Activated B cell treated with CpG ODN at 0.5 μM for 24 hours (primary cell): Measurements from ENCODE around the gene IVNS1ABP. TPM values are rescaled to one million over a fixed set of nuclear protein-coding genes. Genes with fewer than 3 reads are reported as not detected.

ENCODE experiments used
- ATAC-seq: fragments of 200-7000 bp; cut with Tn5 transposase; one replicate; pipeline ENCODE4 v1.10.0; 2021; ENCODE audit warnings: low read depth, mild to moderate bottlenecking, moderate library complexity
- CTCF ChIA-PET: fragments of 350-600 bp; sonication (Branson Sonifier 250); formaldehyde crosslinking; loops from one replicate; lab custom pipeline; 2021; ENCODE audit warnings: antibody characterized with exemption; lab: Charles Lee
- POLR2A ChIA-PET: fragments of 350-600 bp; sonication (Branson Sonifier 250); formaldehyde crosslinking; loops from one replicate; lab custom pipeline; 2021; ENCODE audit warnings: antibody characterized with exemption; lab: Charles Lee
- DNase-seq: peaks from one replicate; pipeline ENCODE4 v3.0.0; 2022
- H3K27ac Mint-ChIP-seq: one replicate; pipeline ENCODE4 v1.8.0; 2020; ENCODE audit warnings: mixed read lengths
- H3K27me3 Mint-ChIP-seq: one replicate; pipeline ENCODE4 v1.8.0; 2021; ENCODE audit warnings: mixed read lengths
- H3K36me3 Mint-ChIP-seq: one replicate; pipeline ENCODE4 v1.8.0; 2021; ENCODE audit warnings: low read depth, mixed read lengths
- H3K4me1 Mint-ChIP-seq: one replicate; pipeline ENCODE4 v1.8.0; 2021; ENCODE audit warnings: mixed read lengths
- H3K4me3 Mint-ChIP-seq: one replicate; pipeline ENCODE4 v1.8.0; 2020; ENCODE audit warnings: mild to moderate bottlenecking, mixed read lengths
- H3K9me3 Mint-ChIP-seq: one replicate; pipeline ENCODE4 v1.8.0; 2020; ENCODE audit warnings: mixed read lengths
- intact Hi-C: fragments of 100-400 bp; cut with micrococcal nuclease; formaldehyde crosslinking; loops from one replicate; pipeline ENCODE4 v1.15.1; 2024
- total RNA-seq: library from RNA; stranded (reverse); gene quantifications from 2 replicates; pipeline ENCODE4 v1.2.3, GENCODE V29; 2022
- TF ChIP-seq, protein P1 (sequence below): fragments of 200-600 bp; IDR thresholded peaks from one replicate; pipeline ENCODE4 v1.8.0; 2022; ENCODE audit warnings: antibody characterized with exemption, mild to moderate bottlenecking

IVNS1ABP gene
- total RNA-seq, 1 donor from 2014 or later = 149 TPM

DNA sequence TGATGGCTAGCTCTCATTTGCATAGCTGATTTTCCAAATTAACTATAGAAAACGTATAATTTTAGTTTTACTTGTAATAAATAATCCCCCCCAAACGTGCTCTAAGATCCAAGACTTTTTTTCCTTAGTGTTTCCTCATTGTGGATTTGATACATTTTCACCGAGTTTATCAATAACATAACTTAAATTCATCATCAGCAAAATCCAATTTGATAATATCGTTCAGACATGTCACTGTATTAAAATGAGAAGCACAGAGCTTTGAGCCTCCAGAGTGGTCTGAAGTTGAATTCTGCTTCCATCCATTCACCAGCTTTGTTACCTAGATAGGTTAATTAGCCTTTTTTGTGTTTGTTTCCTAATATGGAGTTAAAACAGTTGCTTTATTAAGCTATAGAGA is 51.7 kb downstream of the IVNS1ABP start:
- no peaks in the 10 kb centered on the region for H3K36me3 Mint-ChIP-seq
- intact Hi-C loops = no loop called here
- ATAC-seq (no peak), DNase-seq (no peak)
- H3K27me3 Mint-ChIP-seq = no peaks in the 10 kb centered on the region
- H3K27ac Mint-ChIP-seq = no peak overlapping the region
- no peaks in the 10 kb centered on the region for H3K9me3 Mint-ChIP-seq
- H3K4me1 Mint-ChIP-seq = no peaks in the 10 kb centered on the region
- TF ChIP-seq, protein P1, sequence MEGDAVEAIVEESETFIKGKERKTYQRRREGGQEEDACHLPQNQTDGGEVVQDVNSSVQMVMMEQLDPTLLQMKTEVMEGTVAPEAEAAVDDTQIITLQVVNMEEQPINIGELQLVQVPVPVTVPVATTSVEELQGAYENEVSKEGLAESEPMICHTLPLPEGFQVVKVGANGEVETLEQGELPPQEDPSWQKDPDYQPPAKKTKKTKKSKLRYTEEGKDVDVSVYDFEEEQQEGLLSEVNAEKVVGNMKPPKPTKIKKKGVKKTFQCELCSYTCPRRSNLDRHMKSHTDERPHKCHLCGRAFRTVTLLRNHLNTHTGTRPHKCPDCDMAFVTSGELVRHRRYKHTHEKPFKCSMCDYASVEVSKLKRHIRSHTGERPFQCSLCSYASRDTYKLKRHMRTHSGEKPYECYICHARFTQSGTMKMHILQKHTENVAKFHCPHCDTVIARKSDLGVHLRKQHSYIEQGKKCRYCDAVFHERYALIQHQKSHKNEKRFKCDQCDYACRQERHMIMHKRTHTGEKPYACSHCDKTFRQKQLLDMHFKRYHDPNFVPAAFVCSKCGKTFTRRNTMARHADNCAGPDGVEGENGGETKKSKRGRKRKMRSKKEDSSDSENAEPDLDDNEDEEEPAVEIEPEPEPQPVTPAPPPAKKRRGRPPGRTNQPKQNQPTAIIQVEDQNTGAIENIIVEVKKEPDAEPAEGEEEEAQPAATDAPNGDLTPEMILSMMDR = no peak
- POLR2A ChIA-PET = no interaction called here
- CTCF ChIA-PET = interaction anchor here (1.0 to 1.4 kb wide), 3 partner anchors 27 to 405 kb away, joined by 3 to 5 read pairs (median 4); no protein-coding TSS in a partner anchor
- H3K4me3 Mint-ChIP-seq = no peak overlapping the region

DNA sequence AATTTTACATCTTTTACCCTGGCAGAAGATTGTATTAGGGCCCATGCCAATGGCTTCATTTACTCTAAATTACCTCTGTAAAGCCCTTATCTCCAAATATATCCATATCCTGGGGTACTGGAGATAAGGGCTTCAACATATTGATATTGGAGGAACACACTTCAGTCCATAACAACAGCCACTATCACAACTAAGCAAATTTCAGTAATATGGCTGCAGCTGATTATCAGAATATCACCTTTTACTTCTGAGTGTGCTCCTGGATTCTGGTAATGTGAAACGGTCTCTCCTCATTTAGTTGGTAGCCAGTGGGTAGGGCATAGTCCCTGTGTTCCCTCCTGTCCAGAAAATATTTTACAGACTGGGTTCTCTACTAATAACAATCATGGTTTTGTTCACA is 53.3 kb downstream of the IVNS1ABP start:
- ChIA-PET CTCF (no interaction called here), POLR2A (no interaction called here)
- Mint-ChIP-seq H3K27ac (no peak overlapping the region), H3K4me1 (no peaks in the 10 kb centered on the region), H3K27me3 (no peaks in the 10 kb centered on the region), H3K9me3 (no peaks in the 10 kb centered on the region), H3K36me3 (no peaks in the 10 kb centered on the region), H3K4me3 (no peak overlapping the region)
- intact Hi-C loops = no loop called here
- TF ChIP-seq, protein P1 = no peak
- no peak for DNase-seq
- no peak for ATAC-seq

DNA sequence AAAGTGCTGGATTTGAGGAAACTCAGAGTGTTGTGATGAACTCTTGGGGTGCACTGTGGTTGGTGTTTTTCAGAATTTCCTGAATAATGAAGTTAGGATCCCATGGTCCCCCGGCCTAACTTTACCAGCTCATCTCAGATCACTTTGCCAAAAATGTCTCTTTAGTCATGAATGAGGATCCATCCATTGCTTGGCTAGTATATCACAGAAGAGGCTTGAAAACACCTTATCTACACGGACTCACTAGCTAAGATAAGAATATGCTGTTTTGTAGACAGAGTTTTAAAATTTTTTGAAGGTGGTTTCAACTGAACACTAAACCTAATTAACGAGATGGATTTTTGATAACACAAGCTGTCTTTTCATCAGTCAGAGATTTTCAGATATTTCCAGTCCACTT is 53.8 kb downstream of the IVNS1ABP start:
- TF ChIP-seq, protein P1 = no peak
- POLR2A ChIA-PET = no interaction called here
- CTCF ChIA-PET = no interaction called here

DNA sequence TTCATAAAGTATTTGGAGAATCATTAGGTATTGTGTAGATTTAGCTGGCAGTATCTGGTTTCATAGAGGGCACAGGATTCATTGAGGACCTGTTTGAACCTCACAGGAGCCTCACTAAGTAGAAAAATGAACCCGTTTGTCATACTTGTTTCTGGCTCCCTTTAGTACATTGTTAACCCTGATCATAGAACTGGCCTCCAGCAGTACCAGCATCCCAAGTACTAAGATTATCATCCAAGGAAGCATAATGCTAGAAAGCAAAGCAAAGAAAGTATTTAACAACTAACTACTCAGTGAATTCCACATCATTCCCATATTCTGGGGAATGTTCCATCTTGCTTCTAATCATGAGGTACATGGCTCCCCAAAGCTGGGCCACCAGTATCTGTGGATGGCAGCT is 54.9 kb downstream of the IVNS1ABP start:
- intact Hi-C loops = no loop called here
- ATAC-seq = no peak

More for the DNA sequence above, 53.8 kb downstream of the IVNS1ABP start:
- DNase-seq = no peak
- no peaks in the 10 kb centered on the region for H3K36me3 Mint-ChIP-seq
- no peaks in the 10 kb centered on the region for H3K4me1 Mint-ChIP-seq
- no peak overlapping the region for H3K4me3 Mint-ChIP-seq
- ATAC-seq = no peak
- H3K27ac Mint-ChIP-seq = no peak overlapping the region
- H3K27me3 Mint-ChIP-seq = no peaks in the 10 kb centered on the region
- no peaks in the 10 kb centered on the region for H3K9me3 Mint-ChIP-seq
- intact Hi-C loops = no loop called here

DNA sequence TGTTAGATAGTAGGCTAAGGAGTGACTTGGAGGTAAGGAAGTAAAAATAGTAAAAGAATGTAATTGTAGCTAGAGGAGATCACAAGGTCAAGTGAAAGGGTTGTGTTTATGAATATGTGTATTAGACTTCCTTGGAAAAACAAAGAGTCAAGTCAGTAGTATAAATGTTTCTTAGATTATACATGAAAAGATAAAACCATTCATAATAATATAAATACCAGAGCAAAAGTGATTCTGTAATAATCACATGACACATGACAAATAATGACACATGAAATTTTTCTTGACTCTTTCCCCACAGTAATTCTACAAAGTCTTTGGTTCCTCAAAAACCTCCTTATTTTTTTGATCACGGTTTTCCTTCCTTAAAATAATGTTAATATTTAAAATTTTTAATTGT is 56.4 kb downstream of the IVNS1ABP start:
- intact Hi-C loops = no loop called here
- no peaks in the 10 kb centered on the region for H3K36me3 Mint-ChIP-seq

More for the DNA sequence above, 54.9 kb downstream of the IVNS1ABP start:
- TF ChIP-seq, protein P1 = no peak
- Mint-ChIP-seq H3K4me3 (no peak overlapping the region), H3K27ac (no peak overlapping the region), H3K27me3 (no peaks in the 10 kb centered on the region), H3K4me1 (no peaks in the 10 kb centered on the region), H3K36me3 (no peaks in the 10 kb centered on the region), H3K9me3 (no peaks in the 10 kb centered on the region)
- DNase-seq = no peak
- ChIA-PET CTCF (no interaction called here), POLR2A (no interaction called here)

More for the DNA sequence above, 56.4 kb downstream of the IVNS1ABP start:
- Mint-ChIP-seq H3K4me3 (no peak overlapping the region), H3K27ac (no peak overlapping the region), H3K4me1 (no peaks in the 10 kb centered on the region), H3K9me3 (no peaks in the 10 kb centered on the region), H3K27me3 (no peaks in the 10 kb centered on the region)
- no peak for DNase-seq
- ChIA-PET POLR2A (no interaction called here), CTCF (no interaction called here)
- no peak for ATAC-seq
- TF ChIP-seq, protein P1 = no peak
